Measurements from ENCODE around the gene BDKRB1. TPM values are rescaled to one million over a fixed set of nuclear protein-coding genes. Genes with fewer than 3 reads are reported as not detected.

BDKRB1 gene
- total RNA-seq, 4 donors from 2014 or later, result 0.51 TPM; not detected in 3

- no peak for TF ChIP-seq CTCF (IDR thresholded peaks at IDR 0.05; ENCODE audit: low read depth)
These were observed 16.9 kb downstream of the BDKRB1 start for GRCh38 chr14:96272777-96273473.

- no peak for TF ChIP-seq CTCF (IDR thresholded peaks at IDR 0.05; ENCODE audit: low read depth)
These were observed 17.6 kb downstream of the BDKRB1 start for GRCh38 chr14:96273629-96274028.

GRCh38 chr14:96274122-96274521 is 18.1 kb downstream of the BDKRB1 start:
- TF ChIP-seq CTCF (IDR thresholded peaks at IDR 0.05; ENCODE audit: low read depth), result no peak

GRCh38 chr14:96274543-96274942 is 18.5 kb downstream of the BDKRB1 start:
- TF ChIP-seq CTCF (IDR thresholded peaks at IDR 0.05; ENCODE audit: low read depth), result no peak

GRCh38 chr14:96275177-96276112 is 19.4 kb downstream of the BDKRB1 start:
- no peak for TF ChIP-seq CTCF (IDR thresholded peaks at IDR 0.05; ENCODE audit: low read depth)

- no peak for TF ChIP-seq CTCF (IDR thresholded peaks at IDR 0.05; ENCODE audit: low read depth)
These were observed 21.9 kb downstream of the BDKRB1 start for GRCh38 chr14:96277890-96278289.

- TF ChIP-seq CTCF (IDR thresholded peaks at IDR 0.05; ENCODE audit: low read depth), result no peak
These were observed 23.6 kb downstream of the BDKRB1 start for GRCh38 chr14:96279564-96279963.
